ENCODE data around the gene CORT. TPM values are rescaled to one million over a fixed set of nuclear protein-coding genes. Genes with fewer than 3 reads are reported as not detected.

The CORT gene
- total and polyA plus RNA-seq, 2 donors (not counting 3 experiments of a cell fraction or from before 2014, with no cell fraction given), result 0.11 TPM; not detected in 1

DNA sequence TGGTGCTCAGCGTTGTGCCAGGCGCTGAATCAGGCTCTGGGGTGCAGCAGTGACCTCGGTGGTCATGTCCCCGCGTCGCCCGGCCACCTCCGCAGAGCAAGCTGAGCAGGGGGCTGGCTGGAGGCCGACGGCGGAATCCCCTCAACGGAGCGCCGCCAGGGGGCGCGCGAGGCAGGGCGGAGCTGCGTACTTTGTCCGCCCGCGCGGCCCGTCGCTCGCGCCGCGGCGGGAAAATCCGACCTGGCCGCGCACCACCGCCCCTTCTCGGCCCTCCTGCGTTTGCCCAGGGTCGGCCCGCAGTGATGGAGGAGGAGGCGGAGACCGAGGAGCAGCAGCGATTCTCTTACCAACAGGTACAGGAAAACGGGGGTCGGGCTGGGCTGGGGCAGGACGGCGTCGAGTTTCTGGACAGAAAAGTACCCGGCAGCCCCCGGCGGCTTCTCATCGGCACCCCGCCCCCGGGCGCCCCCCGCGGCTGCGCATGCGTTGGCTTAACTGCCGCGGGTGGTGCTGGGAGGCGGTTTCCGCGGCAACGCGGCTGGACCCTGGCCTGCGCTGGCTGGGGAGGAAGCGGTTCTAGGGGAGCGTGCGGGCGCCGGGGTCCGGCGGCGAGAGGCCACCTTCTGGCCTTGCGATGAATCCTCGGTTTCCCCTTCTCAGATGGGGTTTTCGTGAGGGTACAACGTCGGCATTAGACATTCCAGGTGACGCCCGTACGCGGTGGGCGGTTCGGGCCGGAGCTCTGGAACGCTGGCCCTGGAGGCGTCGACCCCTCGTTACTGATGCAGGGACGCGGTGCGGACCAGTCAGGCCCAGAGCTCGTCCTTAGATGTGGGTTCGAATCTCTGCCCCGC lies 19.4 kb upstream of the CORT start, which contains the start of gene CENPS:
CENPS (plus strand) TSS at position 218 of the 854 bp plus-strand sequence; CDS start at position 303, 85 bp downstream.
- DNase-seq (ENCODE audit: low read depth, low spot score) (peak; percentile 92), FAIRE-seq (peak; percentile 86)
- Histone ChIP-seq H3K4me3 (replicated peaks in 1 of 3; ENCODE audit: insufficient read depth in 1 of 3, low read depth in 1 of 3, low read length in 3 of 3) (peak within 1 kb of the TSS; percentile 35 to 67 (median 55)), H3K27me3 (ENCODE audit: control insufficient read depth in 2 of 2, insufficient read depth in 2 of 2, low read length in 2 of 2) (no peaks in the 10 kb centered on the region), H3K79me2 (ENCODE audit: control insufficient read depth, insufficient read depth, low read length) (no peaks in the 10 kb centered on the region), H3K9me3 (replicated peaks; ENCODE audit: control insufficient read depth, insufficient read depth, low read length) (no peaks in the 10 kb centered on the region), H3K9ac (replicated peaks; ENCODE audit: extremely low read depth, insufficient read depth, low read length) (peak within 1 kb of the TSS; percentile 72), H3K9me1 (replicated peaks; ENCODE audit: control insufficient read depth, extremely low read depth, insufficient read depth, low read length) (no peaks in the 10 kb centered on the region), H3K36me3 (ENCODE audit: control insufficient read depth in 2 of 2, extremely low read depth in 1 of 2, insufficient read depth in 2 of 2, low read length in 2 of 2) (no peaks in the 10 kb centered on the region), H3K4me1 (ENCODE audit: control insufficient read depth, extremely low read depth, insufficient read depth, low read length) (peaks cover 14% of the 10 kb centered on the region), H3K27ac (ENCODE audit: insufficient read depth, low read depth, low read length) (peak within 1 kb of the TSS; percentile 42), H3K4me2 (ENCODE audit: insufficient read depth, low read length) (peak within 1 kb of the TSS; percentile 50), H2AFZ (ENCODE audit: low read depth, low read length) (peak within 1 kb of the TSS; percentile 87), H4K20me1 (replicated peaks; ENCODE audit: control insufficient read depth, extremely low read depth, insufficient read depth, low read length) (no peaks in the 10 kb centered on the region)
- peak; percentile 36 for TF ChIP-seq GATA2 (IDR thresholded peaks at IDR 0.05; ENCODE audit: insufficient read depth, insufficient read length, low read depth, low read length)
- no peak for TF ChIP-seq FOS (IDR thresholded peaks at IDR 0.05; ENCODE audit: borderline replicate concordance, insufficient read depth, low read length)
- TF ChIP-seq JUN (IDR thresholded peaks at IDR 0.05; ENCODE audit: borderline replicate concordance, insufficient read depth, insufficient read length, low read depth), result no peak
- no peak for TF ChIP-seq MYC (IDR thresholded peaks at IDR 0.05; ENCODE audit: low read depth, low read length)
- TF ChIP-seq, protein P1, sequence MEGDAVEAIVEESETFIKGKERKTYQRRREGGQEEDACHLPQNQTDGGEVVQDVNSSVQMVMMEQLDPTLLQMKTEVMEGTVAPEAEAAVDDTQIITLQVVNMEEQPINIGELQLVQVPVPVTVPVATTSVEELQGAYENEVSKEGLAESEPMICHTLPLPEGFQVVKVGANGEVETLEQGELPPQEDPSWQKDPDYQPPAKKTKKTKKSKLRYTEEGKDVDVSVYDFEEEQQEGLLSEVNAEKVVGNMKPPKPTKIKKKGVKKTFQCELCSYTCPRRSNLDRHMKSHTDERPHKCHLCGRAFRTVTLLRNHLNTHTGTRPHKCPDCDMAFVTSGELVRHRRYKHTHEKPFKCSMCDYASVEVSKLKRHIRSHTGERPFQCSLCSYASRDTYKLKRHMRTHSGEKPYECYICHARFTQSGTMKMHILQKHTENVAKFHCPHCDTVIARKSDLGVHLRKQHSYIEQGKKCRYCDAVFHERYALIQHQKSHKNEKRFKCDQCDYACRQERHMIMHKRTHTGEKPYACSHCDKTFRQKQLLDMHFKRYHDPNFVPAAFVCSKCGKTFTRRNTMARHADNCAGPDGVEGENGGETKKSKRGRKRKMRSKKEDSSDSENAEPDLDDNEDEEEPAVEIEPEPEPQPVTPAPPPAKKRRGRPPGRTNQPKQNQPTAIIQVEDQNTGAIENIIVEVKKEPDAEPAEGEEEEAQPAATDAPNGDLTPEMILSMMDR (IDR thresholded peaks at IDR 0.05; ENCODE audit: extremely low read depth in 1 of 2, insufficient read depth in 1 of 2, low read depth in 1 of 2, low read length in 2 of 2), result peak; percentile 94 to 97
- TF ChIP-seq POLR2AphosphoS5 (IDR thresholded peaks at IDR 0.05; ENCODE audit: insufficient read depth, low read depth, low read length), result peak; percentile 62
- TF ChIP-seq POLR2A (IDR thresholded peaks at IDR 0.05; ENCODE audit: low read depth, low read length), result peak; percentile 73
- no peak for TF ChIP-seq EZH2 (IDR thresholded peaks at IDR 0.05; ENCODE audit: borderline replicate concordance, low read depth, low read length, severe bottlenecking)
- TF ChIP-seq, protein P2, sequence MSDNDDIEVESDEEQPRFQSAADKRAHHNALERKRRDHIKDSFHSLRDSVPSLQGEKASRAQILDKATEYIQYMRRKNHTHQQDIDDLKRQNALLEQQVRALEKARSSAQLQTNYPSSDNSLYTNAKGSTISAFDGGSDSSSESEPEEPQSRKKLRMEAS (IDR thresholded peaks at IDR 0.05; ENCODE audit: insufficient read depth, insufficient read length), result peak; percentile 44
- TSS peak; percentile 39 for BruUV-seq (replicated peaks)
- POLR2A ChIA-PET, result interaction anchor here (0.6 to 1.6 kb wide), 4 partner anchors 15 to 63 kb away, joined by 3 to 12 read pairs (median 4); partner anchors contain the start of gene PGD
- dilution Hi-C loops (cut with MboI; ENCODE audit: extremely low pct_ligation_motif_present, low sequenced_read_pairs) (no loop called here), intact Hi-C loops (cut with micrococcal nuclease) (loop anchor here (1.0 kb wide), 3 partner anchors 42 to 437 kb away; partner anchors contain the start of gene DFFA)
- CTCF ChIA-PET, result interaction anchor here (0.7 to 3.3 kb wide), 27 partner anchors 9 to 440 kb away, joined by 3 to 123 read pairs (median 6); partner anchors contain the start of genes DFFA, KIF1B and PGD

Data from endothelial cell of umbilical vein (primary cell).